HG02981 (cell line): ENCODE data around the gene CDC42EP4.
A peak's percentile ranks its signal among the peaks of the same experiment; 100 is the strongest.

Experiments
- ATAC-seq: cut with Tn5 transposase; IDR thresholded peaks from one replicate; pipeline ENCODE4 v1.9.1; 2021; ENCODE audit warnings: mild to moderate bottlenecking, moderate library complexity; ENCODE audit not compliant: unreplicated experiment

The CDC42EP4 gene, protein sequence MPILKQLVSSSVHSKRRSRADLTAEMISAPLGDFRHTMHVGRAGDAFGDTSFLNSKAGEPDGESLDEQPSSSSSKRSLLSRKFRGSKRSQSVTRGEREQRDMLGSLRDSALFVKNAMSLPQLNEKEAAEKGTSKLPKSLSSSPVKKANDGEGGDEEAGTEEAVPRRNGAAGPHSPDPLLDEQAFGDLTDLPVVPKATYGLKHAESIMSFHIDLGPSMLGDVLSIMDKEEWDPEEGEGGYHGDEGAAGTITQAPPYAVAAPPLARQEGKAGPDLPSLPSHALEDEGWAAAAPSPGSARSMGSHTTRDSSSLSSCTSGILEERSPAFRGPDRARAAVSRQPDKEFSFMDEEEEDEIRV

DNA sequence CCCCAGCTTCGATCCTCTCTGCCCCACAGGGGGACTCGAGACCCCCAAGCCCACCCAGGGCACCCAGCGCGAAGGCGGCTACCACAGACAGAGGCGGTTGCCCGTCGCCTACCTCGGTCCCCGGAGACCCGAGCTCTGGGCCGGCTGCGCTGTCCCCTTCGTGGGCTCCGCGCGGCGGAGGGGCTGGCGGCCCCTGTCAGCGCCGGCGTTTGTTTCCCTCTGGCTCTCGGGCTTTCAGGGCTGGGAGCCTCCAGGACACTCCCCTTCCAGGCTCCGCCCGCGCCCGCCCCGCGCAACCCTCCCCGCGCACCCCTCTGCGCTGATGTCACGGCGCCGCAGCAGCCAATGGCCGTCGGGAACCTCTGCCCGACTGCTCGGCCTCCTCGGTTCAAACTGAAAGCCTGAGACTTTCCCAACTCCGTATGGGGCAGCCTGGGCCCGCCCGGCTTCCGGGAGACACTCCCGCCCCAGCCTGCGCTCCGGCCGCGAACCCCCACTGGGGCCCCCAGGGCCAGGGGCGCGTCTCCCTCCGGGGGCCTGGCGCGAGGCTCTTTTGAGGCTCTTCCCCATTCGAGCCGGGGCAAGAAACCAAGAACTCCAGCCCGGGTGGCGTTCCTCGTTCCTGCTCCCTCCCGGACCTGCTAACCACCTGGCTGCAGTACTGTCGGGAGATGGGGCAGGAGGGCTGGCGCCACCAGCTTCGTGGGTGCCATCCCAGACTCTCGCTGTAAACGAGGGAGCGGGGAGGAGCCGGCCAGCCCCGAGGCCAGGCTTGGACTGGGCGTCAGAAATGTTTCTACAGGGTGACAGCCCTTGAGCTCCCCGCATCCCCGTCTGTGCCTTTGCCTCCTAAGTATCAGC, at the start of gene CDC42EP4:
CDC42EP4 (minus strand) TSS at position 221 of the 861 bp plus-strand sequence. CDS start 25,501 bp downstream, outside the sequence.
- ATAC-seq, result peak; percentile 83

GRCh38 chr17:73360961-73361761, 49.4 kb upstream of the CDC42EP4 start:
- ATAC-seq, result no peak

DNA sequence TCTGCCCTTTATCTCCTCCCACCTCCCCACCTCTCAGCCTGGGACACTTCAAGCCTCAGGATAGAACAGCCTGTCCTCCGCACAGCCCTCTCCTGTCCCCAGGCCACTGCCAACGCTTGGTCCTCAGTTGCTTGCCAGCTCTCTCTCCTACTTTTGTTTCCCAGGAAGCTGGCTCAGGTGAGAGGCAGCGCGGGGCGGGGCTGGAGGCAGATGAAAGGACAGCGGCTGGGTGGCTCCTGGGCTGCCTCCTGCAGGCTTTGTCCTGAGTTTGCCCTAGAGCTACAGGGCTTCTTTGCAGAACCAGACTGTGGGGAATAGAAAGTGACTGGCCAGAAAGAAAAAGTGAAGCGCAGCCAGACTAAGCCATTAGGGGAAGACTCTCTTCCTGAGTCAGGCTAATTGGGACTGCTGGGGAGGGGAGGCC, 48.2 kb upstream of the CDC42EP4 start:
- ATAC-seq, result no peak

- no peak for ATAC-seq
These were observed 47.6 kb upstream of the CDC42EP4 start for GRCh38 chr17:73359352-73359751.

DNA sequence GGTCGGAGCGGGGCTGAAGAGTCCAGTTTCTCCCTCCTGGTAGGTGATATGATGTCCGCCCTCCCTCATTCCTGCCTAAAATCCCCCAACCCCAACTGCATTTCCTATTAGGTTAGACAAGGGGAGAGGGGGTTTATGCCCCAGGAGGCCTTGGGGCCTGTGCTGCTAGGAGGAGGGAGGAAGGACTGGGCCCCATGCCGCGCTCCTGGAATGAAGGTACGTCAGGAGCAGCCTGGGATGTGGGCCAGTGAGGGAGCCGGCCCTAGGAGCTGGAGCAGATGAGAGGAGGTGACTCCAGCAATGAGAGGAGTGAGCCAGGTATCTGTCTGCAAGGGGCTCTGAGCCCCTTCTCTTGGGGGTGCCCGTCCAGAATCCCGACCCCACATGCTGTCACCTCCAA, 46.9 kb upstream of the CDC42EP4 start:
- ATAC-seq, result no peak

DNA sequence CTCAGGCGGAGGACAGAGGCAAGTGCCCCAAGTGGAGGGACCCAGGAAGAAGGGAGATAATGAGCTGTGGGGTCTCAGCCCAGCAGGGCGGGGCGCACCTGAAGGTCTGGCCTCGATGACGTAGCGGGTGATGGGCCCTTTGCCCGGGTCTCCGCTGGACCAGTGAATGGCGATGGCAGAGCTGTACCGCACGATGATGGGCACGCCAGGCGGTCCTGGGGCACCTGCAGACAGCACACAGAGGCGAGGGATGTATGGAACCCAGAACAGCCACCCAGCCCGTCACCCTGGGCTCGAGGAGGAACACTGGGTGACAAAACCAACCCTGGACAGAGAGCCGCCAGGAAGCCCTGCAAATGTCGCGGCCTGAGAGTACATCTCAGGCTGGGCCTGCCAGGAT, 46.2 kb upstream of the CDC42EP4 start:
- ATAC-seq, result no peak

GRCh38 chr17:73357318-73357717, 45.5 kb upstream of the CDC42EP4 start:
- ATAC-seq, result no peak

DNA sequence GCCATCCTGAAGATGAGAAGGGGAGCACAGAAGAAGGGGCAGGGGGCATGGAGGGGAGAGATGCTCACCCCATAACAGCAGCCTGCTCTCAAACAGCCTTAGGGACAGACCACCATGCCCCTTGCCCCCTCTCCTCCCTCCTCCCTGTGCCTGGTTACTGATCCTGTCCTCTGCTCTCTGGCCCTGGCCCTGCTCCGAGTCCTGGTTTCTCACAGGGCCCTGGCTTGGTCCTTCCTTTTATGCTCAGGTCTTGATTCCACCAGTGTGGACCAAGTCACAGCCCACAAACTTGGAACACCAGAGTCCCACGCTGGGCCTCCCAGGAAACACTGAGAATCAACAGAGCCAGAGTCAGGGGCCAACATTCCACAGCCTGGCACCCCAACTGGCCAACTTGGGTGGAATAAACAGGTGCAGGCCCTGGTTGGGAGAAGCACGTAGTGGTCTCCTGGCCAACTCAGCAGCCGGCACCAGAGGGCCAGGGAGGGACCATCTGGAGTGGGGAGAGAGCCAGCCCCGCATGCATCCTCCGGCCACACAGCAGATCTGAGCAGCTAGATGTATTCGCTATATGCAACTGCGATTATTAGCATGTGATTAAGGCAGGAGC, 44.9 kb upstream of the CDC42EP4 start:
- no peak for ATAC-seq

GRCh38 chr17:73354423-73355284, 42.9 kb upstream of the CDC42EP4 start:
- no peak for ATAC-seq

DNA sequence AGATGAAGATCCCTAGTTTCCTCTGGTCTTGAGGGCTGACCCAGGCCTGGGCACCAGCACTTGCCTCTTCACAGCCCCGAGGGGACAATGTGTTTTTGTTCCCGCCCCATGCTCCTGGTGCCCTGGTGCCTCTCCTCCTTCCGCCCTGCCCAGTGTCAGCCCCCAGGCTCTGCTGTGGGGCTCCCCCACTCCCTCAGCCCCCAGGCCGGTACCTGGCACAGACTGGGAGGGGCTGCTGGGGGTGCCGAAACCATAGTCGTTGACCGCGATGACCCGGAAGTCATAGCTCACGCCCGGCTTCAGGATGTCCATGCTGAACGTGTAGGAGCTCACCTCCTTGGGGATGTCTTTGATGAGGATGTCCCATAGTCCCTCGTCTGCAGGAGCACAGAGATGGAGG, 40.5 kb upstream of the CDC42EP4 start:
- no peak for ATAC-seq

- no peak for ATAC-seq
These were observed 40.0 kb upstream of the CDC42EP4 start for GRCh38 chr17:73351764-73352163.

DNA sequence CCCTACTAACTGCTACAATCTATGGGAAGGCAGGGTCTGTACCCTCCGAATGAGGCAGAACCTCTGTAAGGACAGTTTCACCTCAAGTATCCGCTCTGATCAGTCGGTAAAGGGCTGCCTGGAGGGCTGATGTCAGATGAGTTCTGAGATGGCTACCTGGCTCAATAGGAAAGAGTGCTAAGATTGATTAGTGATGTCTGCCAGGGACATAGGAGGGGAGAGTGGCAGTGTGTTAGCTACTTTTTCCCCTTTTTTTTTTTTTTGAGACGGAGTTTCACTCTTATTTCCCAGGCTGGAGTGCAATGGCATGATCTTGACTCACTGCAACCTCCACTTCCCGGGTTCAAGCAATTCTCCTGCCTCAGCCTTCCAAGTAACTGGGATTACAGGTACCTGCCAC, 39.1 kb upstream of the CDC42EP4 start:
- ATAC-seq, result no peak

DNA sequence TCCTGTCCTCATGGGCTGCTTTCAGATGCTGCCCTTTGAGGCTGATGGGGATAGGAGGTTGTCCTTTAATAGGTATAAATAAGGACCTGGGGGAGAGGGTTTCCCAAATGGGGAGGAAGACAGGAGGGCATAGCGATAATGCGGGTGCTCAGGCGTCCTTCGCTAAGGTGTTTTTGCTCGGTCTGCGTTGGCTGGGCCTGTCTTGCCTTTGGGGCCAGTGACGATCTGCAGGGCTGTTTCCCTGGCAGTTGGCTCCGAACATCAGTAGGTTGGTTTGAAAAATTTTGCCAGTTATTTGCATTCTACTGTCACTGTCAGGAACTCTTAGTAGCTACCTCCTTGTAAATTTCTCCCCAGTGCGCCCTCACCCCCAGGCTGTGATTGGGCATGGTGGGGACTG, 37.8 kb upstream of the CDC42EP4 start:
- no peak for ATAC-seq

GRCh38 chr17:73349138-73349537, 37.3 kb upstream of the CDC42EP4 start:
- ATAC-seq, result no peak

GRCh38 chr17:73348829-73349095, 37.0 kb upstream of the CDC42EP4 start:
- no peak for ATAC-seq

DNA sequence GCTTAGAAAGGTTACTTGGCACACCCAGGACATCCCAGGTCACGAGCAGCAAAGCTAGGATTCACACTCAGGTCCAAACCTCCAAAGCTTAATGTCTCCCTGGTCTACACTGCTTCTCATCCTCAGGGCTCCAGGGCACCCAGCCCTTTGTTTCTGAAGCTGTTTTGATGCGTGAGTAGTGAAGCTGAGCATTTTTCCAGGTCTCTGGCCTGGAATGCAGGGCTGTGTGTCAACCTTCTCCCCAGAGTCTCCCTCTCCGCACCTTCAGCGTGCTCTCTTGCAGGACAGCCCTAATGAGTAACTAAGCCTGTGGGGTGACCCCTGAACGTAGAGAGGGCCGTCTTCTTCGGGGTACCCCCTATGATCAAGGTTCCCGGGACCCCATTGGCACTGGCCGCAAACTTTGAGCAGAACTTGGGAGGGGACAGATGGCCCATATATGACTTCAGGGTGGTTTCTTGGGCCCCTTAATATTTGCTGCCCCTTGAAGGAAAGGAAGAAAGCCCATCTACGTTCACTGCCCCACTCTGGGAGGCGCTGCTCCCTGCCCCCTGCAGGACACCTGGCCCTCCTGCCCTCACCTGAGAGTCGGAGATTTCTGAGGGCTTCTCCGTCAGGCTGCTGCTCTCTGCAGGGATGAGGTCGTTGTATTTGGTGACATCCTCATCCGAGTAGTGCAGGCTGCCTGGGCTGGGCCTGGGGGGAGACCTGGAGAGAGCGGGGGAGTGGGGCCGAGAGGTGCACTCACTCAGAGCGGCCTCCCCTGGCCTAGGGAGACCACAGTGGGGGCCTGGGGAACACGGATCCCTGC, 36.4 kb upstream of the CDC42EP4 start:
- no peak for ATAC-seq

DNA sequence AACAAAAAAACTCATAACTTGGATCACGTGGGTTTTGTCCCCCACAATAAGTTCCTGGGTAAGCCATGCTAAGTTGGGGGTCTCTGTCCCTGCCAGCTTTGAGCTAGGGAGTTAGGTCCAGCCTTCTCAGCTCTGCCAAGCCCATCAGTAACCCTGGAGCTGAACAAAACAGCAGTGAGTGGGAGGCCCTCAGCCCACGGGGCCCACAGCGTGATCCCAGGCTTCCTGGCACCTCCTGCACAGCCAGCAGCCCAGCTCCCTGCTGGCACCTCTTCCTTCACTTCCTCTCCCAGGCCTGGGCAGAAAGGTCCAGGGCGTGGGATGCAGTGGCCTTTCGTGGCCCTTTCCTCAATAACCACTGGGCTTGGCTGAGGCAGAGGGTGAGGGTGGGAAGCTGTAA, 35.5 kb upstream of the CDC42EP4 start:
- no peak for ATAC-seq

DNA sequence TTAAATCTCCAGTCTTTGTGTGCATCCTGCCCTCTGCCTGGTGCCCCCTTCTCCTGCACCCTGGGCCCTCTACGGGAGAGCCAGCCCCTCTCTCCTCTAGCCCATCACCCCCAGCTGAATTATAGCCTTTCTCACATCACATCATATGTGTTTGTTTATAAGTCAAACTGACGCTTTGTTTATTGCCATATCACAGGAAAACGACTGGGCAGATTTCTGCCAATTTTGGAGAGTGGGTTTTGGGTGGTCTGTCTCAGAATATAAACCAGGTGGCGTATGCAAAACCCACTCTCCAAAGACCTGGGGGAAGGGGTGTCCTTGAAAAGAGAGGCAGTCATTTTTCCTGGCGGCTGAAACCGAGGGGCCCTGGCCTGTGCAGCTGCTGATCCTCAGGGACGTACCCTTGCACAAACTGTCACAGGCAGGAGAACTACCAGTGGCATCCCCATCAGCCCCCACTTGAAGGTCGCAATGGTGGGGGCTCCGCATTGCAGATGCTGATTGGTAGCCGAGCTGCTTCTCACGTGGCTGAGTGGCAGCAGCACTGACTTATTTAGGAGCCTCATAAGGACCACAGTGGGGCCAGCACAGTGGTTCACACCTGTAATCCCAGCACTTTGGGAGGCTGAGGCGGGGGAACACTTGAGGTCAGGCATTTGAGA, 34.8 kb upstream of the CDC42EP4 start:
- ATAC-seq, result no peak
